GM18508 (cell line): ENCODE results near the gene MCIDAS.

Experiments used
- ATAC-seq: cut with Tn5 transposase; IDR thresholded peaks from one replicate; pipeline ENCODE4 v1.9.1; 2021; ENCODE audit warnings: moderate number of reproducible peaks; ENCODE audit not compliant: insufficient read depth, unreplicated experiment

Gene MCIDAS

DNA sequence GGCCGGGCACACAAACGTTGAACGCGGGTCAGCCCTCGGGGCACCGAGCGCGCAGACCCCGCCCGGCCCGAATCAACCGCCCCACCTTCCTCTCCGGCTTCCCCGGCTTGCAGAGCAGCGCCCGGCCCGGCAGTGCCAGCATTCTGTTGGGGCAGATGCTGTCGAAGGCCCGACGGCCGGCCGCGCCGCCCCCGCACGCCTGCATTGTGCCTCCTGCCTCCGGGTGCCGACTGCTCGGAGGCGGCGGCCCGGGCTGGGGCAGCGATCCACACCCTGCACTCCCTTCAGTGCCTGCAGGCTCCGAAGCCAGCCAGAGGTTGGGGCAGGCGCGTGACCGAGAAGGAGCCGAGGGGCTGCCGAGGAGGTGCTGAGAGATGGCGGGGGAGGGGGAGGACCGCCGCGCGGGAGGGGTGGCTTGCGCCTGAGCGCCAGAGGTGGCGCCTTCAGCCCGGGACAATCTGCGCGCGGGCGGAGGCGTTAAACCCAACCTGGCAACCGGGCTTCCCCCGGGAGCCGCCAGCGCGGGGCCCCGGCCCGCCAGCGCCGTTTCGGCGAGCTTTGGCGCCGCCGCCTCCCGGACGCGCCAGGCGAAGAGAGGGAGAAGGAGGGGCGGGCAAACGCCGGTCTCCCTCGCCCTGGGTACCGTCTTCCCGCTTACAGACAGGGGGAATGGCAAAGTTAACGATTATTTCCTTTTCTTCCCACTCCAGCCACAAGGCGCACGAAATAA lies at the start of gene MCIDAS:
Gene MCIDAS, minus strand, starts transcription at position 382 of the 730 bp plus-strand sequence. Its CDS starts 177 bp downstream, at position 205.
- no peak for ATAC-seq

DNA sequence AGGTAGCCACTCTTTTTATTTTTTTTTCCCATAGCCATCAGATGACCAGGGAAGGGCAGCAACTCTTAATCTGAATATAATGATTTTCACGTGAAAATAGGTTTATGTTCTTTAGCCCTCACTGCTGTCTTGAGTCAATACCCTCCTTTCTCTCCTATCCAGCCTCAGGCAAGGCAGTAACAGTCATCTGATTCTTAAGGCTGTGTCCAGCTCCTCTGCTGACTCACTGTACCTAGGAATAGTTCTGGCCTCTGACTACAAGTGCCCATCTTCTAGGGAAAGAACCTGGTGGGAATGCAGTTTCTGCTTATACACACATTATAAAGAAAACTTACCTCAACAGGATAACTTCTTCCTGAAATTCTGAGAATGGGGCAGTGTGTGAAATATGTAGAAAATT lies 49.7 kb upstream of the MCIDAS start:
- no peak for ATAC-seq

DNA sequence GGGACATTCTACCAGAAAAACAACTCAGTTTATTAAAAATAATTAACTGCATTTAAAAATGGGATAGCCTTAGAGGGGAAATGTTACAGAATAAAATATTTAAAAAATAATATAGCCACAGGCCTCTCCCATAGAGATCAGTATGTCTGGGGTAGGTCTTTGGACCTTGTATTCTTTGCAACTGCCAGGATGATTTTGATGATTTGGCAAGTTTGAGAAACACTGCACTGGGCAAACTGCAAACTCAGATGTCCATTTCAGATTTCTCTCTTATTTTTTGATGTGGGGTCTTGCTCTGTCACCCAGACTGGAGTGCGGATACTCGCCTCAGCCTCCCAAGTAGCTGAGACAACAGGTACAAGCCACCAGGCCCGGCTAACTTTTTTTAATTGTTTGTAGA lies 31.2 kb upstream of the MCIDAS start:
- no peak for ATAC-seq

DNA sequence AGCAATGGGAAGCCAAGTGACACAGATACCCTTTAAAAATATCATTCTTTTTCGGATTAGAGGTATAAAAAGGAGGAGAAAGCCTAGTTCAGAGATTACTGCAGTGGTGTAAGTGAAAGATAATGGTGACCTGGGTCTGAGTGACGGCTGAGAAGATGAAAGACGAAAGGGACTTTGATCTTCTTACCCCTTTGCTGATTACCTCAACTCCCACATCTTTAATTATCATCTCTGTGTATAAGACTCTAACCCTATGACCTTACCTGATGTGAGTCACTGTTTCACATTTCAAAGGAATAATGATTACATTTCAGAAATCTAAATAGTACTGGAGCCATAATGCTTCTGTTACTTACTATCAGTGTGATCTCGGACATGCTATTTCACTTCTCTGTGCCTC lies 27.7 kb upstream of the MCIDAS start:
- ATAC-seq: no peak

DNA sequence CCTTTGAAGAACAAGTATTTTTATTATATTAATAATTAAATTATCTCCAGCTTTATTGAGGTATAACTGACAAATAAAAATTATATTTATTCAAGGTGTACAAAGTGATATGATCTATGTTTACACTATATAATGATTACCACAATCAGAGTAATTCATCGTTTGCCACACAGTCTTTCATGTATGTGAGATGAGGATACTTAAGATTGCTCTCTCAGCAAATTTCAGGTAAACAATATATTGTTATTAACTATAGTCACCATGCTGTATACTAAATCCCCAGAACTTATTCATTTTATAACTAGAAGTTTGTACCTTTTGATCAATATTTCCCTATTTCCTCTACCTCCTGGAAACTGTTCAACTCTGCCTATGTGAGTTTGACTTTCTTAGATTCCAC lies 22.9 kb upstream of the MCIDAS start:
- ATAC-seq: no peak

DNA sequence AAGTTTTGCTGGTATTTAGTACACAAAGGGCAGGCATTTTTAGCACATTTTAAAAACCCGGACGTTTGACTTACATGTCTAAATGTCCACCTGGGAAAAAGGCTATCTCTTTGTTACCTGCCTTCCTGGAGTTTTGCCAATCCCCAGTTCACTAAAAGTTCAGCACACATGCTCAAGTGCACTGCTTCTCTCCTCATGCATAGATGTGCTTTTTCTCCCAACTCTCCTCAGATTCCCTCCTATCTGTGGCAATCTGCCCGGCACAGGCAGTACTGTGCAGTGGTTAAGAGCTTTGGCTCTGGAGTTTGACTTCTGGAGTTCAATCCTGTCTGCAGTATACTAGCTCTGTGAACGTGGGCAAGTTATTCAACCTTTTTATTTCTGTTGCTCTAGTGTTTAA lies 14.6 kb upstream of the MCIDAS start:
- ATAC-seq: no peak

DNA sequence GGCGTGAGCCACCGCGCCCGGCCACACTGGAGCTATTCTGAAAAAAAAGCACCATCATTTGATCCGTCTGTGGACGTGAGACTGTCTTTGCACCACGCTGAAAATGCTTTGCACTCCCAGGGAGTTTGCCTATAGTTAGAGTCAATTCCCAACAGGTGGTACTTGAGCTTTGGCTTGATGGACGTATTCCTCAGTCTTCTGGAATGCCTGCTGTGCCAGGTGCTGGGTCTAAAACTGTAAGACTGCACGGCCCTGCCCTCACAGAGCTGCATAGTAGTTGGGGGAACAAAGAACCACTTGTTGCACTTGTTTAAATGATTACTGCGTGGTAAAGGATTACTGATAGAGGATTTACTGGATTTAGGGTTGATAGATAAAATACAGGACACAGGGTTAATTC lies 9.7 kb upstream of the MCIDAS start:
- ATAC-seq: no peak

DNA sequence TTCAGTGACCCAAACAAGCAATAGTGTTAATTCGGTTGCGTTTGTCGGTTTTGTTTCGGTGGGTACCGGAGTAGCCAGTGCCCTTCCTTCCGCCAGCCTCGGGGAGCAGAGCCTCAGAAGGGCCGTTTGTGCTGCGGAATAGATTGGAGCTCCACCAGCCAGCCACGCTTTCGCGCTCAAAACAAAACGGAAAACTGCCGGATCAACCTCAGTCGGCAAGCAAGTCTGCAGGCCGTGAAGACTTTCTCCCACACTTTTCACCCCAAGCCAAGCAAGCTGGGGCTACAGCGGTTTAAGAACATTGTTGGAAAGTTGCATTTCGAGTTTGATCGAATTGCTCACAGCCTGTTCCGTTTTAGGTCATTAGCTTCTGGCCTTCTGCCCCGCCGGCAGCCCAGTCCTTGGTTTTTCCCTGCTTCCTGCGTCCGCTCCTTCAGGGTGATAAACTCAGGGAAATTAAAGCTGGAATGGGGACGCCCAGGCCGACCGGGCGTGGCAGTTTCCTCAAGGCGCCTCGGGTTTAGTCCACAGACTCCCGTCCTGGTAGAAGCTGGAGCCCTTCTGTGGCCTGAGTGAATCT lies 7.1 kb upstream of the MCIDAS start:
- ATAC-seq: no peak

DNA sequence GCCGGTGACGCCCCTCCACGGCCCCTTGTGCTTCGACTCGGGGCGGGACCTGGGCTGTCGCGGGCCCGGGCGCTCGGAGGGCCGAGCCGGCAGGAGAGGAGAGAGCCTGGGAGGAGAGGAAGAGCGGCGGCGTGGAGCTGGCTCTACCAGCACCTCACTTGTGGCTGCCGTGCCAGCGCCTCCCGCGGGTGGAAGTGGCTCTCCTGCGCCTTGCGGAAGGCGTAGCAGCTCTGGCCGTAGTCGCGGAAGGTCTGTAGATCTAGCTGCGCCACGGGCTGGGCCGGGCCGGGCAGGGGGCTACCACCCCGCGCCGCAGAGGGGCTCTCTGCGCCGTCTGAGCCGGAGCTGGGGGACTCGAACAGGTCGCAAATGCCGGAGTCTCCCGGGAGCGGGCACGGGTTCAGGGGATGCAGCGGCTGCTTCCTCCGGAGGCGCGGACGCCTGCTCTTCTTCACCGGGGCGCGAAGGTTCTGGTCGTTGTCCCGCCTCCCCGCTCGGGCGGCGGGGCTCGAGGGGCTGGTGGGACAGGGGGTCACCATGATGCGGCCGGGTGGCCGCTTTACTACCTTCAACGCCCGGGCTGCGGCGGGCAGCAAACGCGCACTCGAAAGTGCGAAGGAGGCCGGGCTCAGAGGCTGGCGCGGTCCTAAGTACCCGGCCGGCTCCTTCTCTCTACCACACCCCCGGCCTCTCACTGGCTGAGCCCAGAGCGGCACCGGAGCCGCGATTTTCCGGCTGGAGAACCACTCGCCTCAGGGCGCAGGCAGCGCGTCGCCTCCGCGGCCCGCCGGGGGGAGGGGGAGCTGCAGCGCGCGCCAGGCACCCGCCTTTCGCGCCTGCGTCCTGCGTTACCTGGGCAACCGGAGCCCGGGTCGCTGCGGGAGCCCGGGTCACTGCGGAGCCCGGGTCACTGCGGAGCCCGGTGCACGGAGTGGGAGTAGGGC lies 6.1 kb upstream of the MCIDAS start, which contains the start of gene CCNO:
Gene CCNO, minus strand, starts transcription at position 624 of the 944 bp plus-strand sequence. Its CDS starts 85 bp downstream, at position 539.
- ATAC-seq: no peak

DNA sequence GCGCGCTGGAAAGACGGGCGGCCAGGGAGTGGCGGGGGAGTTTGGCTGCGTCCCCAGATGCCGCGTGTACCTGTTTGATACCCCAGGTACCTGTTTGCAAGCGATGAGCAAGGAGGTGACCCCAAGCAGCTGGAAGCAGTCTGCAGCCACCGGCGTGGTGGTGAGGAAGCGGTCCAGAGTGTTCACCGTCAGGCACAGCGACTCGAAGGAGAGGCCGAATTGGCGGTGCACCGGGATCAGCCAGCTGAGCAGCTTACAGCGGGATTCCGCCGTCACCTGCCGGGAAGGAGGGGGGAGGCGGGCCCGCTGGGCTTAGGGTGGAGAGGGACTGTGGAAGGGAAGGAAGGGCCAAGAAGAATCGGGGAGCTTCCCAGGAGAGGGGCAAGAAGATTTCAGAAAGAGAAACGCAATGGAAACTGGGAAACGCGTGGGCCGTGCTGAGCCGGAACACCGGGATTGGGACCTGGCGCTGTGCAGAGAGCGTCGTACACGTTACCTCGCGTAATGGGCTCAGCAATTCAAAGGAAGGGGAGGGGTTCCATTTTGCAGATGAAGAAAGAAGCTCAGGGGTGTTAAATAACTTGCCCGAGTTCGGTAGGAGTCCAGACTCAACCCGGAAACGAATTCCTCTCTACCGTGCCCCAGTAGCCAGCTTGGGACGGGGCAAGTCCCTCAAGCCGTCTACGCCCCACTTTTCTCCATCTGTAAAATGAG lies 5.3 kb upstream of the MCIDAS start:
- no peak for ATAC-seq

DNA sequence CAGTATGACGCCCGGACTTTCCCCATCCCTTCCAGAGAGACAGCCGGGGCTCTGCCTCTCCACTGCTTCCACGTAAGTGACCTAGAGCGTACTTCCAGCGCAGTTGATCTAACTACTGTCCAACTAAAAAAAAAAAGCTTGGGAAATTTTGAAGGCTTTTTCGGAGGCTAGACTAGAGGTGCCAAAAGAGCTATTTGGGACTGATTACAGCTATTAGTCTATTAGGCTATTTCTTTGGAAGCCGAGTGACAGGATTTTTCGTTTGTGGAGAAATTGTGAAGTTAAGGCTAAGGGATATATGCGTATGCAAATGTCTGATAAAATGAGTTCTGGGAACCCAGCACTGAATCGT lies 4.8 kb upstream of the MCIDAS start:
- ATAC-seq: no peak

DNA sequence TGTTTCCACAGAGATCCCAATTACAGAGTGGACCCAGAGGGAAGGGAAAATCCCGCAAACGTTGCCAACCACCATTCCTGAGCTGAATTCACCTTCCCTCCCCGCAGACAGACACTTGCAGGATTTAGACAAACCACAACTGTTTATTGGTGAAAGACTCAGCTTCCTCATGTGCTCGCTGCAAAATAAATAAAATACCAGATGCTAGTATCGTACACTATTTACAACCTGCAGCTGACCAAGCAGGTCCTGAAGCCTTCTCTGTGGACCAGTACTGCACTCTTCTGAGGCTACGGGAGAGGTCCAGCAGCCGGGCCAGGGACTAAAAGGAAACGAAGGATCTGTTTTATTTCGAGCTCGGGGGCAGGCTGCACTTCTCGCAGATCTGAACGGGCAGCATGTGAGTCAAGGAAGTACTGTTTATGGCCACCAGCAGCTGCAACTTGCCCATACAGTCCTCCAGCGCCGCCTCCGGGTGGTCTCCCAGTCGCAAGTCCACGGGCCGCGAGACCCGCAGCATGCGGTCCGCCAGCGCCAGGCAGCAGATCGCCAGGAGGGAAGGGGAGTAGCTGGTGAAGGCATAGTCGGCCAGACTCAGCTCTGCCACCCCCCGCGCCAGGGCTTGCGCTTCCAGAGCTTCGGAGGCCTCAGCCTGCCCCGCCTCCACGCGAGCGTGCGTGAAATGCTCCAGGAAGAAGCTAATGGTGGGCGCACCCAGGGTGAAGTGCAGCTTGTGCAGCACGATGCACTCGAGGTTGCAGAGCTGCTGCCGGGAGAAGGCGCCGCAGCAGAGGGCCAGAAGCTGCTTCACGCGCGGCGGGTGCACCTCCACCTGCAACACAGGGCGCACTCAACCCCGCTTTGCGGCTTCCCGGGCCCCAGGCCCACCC lies 4.2 kb upstream of the MCIDAS start:
- ATAC-seq: no peak

DNA sequence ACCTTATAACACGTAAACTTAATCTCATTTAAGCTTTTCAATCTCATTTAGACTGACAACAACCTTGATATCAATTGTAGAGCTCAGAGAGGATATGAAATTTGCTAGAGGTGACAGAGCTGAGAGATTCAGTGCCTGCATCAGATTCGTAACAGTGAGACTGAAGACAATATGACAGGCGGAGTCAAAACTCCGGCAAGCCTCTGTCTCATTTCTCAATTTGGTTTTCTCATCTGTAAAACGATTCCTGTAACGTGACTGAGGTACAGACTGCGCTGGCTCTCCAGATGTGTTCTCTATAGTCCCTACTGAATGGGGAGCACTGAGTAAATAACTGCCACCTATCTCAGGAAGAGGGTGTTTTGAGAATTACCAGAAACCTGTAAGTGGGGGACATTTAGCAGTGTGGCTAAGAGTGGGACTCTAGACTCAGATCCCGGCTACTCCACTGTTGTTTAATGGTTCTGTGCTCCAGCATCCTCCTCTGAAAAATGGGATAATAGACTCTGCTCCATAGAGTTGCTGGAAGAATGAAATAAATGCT lies 3.0 kb upstream of the MCIDAS start:
- ATAC-seq: no peak

DNA sequence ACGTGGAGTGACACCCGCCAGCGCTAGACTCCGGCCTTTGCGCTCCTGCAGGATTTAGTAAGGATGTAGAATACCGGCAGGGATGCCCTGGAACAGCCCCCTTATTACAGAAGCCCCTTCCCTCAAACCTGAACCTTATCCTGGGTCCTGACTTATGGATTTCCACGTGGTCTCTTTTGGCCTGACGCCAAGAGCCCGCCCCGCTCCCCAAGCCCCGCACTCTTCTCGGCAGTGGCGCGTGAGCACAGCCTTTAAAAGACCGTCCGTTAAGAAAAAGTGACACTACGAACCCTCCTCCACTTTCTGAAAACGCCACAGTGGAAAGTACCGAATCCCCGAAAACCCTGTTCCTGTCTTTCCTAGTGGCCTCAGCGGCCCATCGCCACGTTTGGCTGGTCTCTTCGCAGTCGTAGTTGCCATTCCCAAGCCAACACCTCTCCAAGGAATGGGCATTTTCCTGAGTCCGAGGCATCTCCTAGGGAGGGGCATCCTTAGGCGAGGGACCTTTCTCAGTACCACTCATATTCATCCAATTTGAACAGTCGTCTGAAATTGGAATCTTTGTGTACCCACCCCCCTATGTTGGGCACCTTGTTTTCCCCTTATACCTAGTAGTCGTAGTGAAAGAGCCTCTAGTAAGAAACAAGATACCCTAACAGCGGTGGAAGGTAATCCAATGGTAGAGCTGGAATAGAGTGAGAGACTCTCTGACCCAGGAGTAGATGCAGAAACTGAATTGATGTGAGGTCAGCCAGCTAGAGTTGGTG lies 732 bp upstream of the MCIDAS start:
- no peak for ATAC-seq

DNA sequence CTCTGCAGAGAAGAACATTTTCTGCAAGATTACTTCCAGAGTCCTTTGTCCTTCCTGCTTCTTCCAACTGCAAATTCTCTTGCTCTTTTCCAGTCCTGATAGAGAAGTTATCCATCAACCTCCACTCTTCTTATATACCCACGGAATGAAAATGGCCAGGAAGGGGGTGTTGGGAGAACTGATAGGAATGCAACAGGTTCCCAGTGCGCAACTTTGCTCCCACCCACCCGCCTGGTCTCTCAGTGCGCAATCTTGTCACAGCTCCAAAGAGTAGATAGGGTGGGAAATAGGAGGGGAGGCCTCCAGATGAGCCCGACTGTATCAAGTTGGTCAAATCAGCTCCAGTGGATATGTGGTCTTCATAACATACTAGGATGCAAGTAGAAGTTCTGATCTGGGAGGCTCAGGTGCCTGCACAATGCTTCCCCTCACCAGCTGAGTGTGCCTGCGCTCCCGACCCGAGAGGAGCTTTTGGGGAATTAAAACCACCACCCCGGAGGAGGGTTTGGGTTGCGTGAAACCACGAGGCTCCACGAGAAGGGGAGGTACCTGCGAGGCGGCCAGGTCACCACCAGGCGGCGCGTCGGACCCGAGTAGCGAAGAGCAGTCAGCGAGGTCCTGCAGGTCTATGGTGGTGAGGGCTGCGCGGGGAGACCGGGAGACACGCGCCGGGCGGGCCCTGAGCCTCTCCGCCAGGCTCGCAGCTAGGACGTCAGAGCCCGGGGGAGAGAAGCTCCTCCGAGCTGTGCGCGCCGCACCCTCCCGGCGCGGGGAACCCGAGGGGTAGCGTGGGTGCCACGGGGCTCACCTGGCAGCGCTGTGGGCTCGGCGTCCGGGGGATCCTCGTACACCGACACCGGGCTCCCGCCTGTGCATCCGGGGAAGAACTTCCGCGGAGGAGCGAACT lies 835 bp downstream of the MCIDAS start:
- ATAC-seq: no peak

DNA sequence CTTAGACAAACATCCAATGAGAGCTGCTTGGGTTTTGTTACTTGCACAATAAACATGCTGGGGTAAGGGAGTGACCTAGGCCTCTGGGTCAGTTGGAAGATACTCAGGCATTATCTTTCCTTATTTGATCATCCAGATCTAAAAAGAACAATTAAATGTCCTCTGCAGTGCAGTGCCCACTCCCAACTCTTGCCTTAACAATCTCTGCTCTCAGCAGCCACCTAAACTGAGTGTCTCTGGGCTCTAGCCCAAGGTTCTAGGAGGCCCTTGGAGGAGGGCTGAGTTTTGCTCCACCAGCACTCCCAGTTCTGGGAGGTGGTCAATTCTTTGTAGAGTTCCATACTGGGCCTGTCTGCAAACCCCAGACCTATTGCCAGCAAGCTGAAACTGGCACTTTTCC lies 1.8 kb downstream of the MCIDAS start:
- ATAC-seq: no peak

DNA sequence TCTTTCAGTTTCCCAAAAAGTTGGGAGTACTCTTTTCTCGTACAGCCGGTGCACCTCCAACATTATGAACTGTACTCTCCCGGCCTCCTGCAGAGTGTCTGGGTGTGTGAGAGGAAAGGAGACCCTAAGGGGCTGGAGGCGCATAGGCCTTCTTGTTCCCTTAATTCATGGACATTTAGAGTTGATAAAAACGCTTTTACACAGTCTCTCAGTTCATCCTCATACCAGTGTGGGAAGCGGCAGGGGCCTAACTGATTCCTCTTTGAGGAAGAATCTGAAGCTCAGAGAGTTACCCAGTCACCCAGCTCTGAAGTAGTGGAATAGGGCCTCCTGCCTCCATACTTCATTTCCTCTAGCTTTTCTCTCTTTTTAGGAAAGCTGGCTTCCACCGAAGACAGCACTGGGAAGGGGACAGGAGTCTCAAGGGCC lies 3.3 kb downstream of the MCIDAS start:
- ATAC-seq: no peak
